ENCODE data around the gene ALDH1B1.

ALDH1B1 gene

DNA sequence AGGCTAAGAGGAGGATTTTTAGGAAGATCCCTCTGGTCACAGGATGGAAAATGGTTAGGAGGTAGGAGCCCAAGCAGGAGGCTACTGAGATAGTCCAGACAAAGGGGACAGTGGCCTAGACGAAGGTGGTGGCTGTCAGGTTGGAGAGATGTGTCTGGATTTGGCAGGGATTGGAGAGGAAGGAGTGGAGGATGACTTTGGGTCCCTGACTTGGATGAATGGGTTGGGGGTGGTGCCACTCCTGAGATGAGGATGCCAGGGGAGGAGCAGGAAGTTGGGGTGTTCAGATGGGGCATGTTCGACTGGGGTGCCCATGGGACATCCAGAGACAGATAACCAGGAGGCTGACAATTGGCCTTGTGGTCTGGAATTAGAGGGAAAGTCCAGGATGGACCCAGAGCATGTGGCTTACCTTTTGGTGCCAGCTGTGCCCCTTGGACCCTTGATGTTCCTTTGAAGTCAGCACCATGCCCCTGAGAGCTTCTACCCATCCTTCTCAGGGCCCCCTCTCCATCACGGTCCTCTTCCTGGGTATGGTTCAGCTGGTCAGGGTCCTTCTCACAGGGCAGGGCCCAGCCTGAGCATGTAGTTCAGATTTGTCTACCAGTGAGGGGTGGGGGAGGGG is 46.9 kb downstream of the ALDH1B1 start:
- Histone ChIP-seq H3K9me3 (ENCODE audit: control insufficient read depth in 1 of 2, low read length in 2 of 2) (no peaks in the 10 kb centered on the region), H3K4me3 (ENCODE audit: low read depth in 1 of 2, low read length in 2 of 2) (no peak overlapping the region), H3K4me1 (ENCODE audit: control insufficient read depth in 1 of 2, insufficient read depth in 2 of 2, low read length in 2 of 2) (peaks cover under 1 to 9% of the 10 kb centered on the region in 2 donors), H3K27ac (ENCODE audit: low read depth, low read length) (no peak overlapping the region), H3K9ac (ENCODE audit: low read depth in 1 of 2, low read length in 2 of 2) (no peak overlapping the region), H3K27me3 (ENCODE audit: control insufficient read depth in 1 of 2, insufficient read depth in 2 of 2, low read length in 2 of 2) (no peaks in the 10 kb centered on the region), H3K36me3 (ENCODE audit: control insufficient read depth in 1 of 2, insufficient read depth in 2 of 2, low read length in 2 of 2) (no peaks in the 10 kb centered on the region)

DNA sequence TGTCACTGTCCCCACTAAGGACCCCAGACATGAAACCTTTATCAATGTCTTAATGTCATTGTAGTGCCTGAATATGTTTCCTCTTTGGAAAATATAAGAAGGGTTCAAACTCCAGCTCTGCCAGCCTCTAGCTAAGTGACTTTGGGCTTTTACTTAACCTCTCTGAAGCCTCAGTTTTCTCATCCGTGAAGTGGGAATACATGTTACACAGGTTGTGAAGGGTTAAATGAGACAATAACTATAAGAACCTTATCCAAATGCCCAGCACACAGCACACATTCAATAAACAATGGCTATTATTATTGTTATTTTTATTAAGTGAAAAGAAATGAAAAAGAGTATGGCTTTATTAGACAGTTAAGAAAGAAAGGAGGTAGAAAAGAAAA is 47.4 kb downstream of the ALDH1B1 start:
- Histone ChIP-seq H3K4me3 (ENCODE audit: low read depth in 1 of 2, low read length in 2 of 2) (no peak overlapping the region), H3K27me3 (ENCODE audit: control insufficient read depth in 1 of 2, insufficient read depth in 2 of 2, low read length in 2 of 2) (no peaks in the 10 kb centered on the region), H3K4me1 (ENCODE audit: control insufficient read depth in 1 of 2, insufficient read depth in 2 of 2, low read length in 2 of 2) (peaks cover 0 to 9% of the 10 kb centered on the region in 2 donors), H3K27ac (ENCODE audit: low read depth, low read length) (no peak overlapping the region), H3K36me3 (ENCODE audit: control insufficient read depth in 1 of 2, insufficient read depth in 2 of 2, low read length in 2 of 2) (no peaks in the 10 kb centered on the region), H3K9me3 (ENCODE audit: control insufficient read depth in 1 of 2, low read length in 2 of 2) (no peaks in the 10 kb centered on the region), H3K9ac (ENCODE audit: low read depth in 1 of 2, low read length in 2 of 2) (no peak overlapping the region)

DNA sequence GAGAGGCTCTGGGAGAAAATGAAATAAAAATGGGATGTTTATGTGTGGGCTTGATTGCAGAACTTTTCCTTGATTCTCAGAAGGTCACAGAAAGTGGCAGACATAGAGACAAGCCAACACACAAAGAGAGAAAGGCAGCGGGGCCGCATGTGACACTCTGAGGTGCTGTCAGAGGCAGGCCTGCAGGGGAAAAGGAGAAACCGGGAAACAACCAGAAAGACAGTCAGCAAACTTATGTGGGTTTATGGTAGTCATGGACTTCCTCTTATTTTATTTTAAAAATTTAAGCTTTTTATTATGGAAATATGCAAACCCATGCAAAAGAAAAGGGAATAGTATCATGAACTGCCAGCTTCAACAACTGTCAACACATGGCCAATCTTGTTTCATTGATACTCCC is 48.0 kb downstream of the ALDH1B1 start:
- Histone ChIP-seq H3K27me3 (ENCODE audit: control insufficient read depth in 1 of 2, insufficient read depth in 2 of 2, low read length in 2 of 2) (no peaks in the 10 kb centered on the region), H3K4me3 (ENCODE audit: low read depth in 1 of 2, low read length in 2 of 2) (no peak overlapping the region), H3K9ac (ENCODE audit: low read depth in 1 of 2, low read length in 2 of 2) (no peak overlapping the region), H3K9me3 (ENCODE audit: control insufficient read depth in 1 of 2, low read length in 2 of 2) (no peaks in the 10 kb centered on the region), H3K27ac (ENCODE audit: low read depth, low read length) (no peak overlapping the region), H3K36me3 (ENCODE audit: control insufficient read depth in 1 of 2, insufficient read depth in 2 of 2, low read length in 2 of 2) (no peaks in the 10 kb centered on the region), H3K4me1 (ENCODE audit: control insufficient read depth in 1 of 2, insufficient read depth in 2 of 2, low read length in 2 of 2) (peaks cover 0 to 9% of the 10 kb centered on the region in 2 donors)

DNA sequence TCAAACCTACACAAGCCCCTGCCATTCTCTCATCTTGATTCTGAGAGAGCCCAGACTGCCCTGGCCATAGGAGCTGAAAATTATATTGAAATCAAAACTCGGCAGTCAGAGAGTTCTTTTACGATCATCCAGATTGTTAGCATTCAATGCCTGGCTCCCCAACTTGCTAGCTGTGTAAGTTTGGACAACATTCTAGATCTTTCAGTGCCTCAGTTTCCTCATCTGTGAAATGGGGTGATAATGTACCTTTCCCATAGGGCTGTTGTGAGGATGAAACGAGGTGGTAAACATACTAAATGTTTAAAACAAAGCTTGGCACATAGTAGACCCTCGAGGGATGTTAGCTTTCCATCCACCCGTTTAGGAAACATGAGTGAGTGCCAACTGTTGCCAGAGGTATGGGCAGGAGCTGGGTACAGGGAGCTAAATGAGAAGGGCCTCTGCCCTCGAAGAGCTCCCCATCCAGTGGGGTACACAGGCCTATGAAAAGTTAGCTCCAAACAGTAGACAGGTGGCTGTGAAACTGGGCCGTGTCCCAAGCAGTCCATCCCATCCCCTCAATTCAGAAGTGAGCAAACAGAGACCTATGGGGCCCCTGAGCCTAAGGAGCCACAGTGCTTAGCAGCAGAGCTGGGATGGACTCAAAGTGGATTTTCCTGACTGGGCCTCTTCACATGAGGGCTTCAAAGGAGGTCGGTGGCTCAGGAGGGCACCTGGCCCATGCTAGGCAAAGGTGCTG is 49.0 kb downstream of the ALDH1B1 start:
- Histone ChIP-seq H3K27me3 (ENCODE audit: control insufficient read depth in 1 of 2, insufficient read depth in 2 of 2, low read length in 2 of 2) (no peaks in the 10 kb centered on the region), H3K4me3 (ENCODE audit: low read depth in 1 of 2, low read length in 2 of 2) (no peak overlapping the region), H3K36me3 (ENCODE audit: control insufficient read depth in 1 of 2, insufficient read depth in 2 of 2, low read length in 2 of 2) (no peaks in the 10 kb centered on the region), H3K9me3 (ENCODE audit: control insufficient read depth in 1 of 2, low read length in 2 of 2) (no peaks in the 10 kb centered on the region), H3K27ac (ENCODE audit: low read depth, low read length) (no peak overlapping the region), H3K4me1 (ENCODE audit: control insufficient read depth in 1 of 2, insufficient read depth in 2 of 2, low read length in 2 of 2) (peaks cover 0 to 9% of the 10 kb centered on the region in 2 donors), H3K9ac (ENCODE audit: low read depth in 1 of 2, low read length in 2 of 2) (no peak overlapping the region)

DNA sequence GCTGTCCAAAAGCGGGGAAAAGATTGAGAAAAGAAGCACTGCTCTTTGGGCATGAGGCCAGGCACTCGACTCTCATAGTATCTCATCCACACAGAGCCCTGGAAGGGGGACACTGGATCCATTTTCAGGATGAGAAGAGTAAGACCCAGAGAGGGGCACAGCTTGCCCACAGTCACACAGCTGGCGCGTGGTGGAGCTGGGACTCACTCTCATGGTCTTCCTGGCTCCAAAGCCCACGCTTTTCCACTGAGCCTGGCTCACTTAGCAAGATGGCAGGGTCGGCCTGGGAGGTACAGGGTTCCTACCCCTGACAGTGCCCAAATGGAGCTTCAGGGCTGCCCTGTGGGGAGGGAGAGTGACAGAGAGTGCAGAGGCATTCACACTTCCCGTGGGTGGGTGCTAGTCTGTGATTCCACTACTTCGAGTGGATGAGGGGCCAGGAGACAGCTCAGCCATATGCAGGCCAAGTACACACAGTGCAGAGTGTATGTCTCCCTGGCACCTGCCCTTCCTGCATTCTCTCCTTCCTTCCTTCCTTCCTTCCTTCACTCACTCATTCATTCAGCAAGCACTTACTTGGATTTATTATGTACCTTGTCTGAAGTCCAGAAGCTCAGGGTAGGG is 50.1 kb downstream of the ALDH1B1 start:
- Histone ChIP-seq H3K4me3 (ENCODE audit: low read depth in 1 of 2, low read length in 2 of 2) (no peak overlapping the region), H3K4me1 (ENCODE audit: control insufficient read depth in 1 of 2, insufficient read depth in 2 of 2, low read length in 2 of 2) (peaks cover 0 to 2% of the 10 kb centered on the region in 2 donors), H3K27me3 (ENCODE audit: control insufficient read depth in 1 of 2, insufficient read depth in 2 of 2, low read length in 2 of 2) (no peaks in the 10 kb centered on the region), H3K36me3 (ENCODE audit: control insufficient read depth in 1 of 2, insufficient read depth in 2 of 2, low read length in 2 of 2) (no peaks in the 10 kb centered on the region), H3K9me3 (ENCODE audit: control insufficient read depth in 1 of 2, low read length in 2 of 2) (no peaks in the 10 kb centered on the region), H3K27ac (ENCODE audit: low read depth, low read length) (no peak overlapping the region), H3K9ac (ENCODE audit: low read depth in 1 of 2, low read length in 2 of 2) (no peak overlapping the region)

DNA sequence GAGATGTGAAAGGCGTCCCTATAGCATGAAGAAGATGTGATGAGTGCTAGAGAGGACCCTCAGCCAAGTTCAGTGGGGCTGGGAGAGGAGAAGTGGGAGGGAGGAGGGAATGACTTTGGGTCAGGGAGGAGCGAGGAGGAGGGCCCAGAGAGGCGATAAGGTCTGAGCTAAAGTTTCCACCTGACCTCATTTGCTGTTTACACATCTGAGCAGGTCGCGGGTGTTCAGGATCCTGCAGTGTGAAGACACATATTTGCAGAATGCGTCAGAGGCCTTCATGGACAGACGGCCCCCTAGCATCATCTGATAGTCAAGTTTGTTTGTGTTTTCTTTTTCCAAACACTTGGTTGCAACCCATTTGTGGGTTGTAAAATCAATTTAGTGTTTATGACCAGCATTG is 50.7 kb downstream of the ALDH1B1 start:
- Histone ChIP-seq H3K36me3 (ENCODE audit: control insufficient read depth in 1 of 2, insufficient read depth in 2 of 2, low read length in 2 of 2) (no peaks in the 10 kb centered on the region), H3K9ac (ENCODE audit: low read depth in 1 of 2, low read length in 2 of 2) (no peak overlapping the region), H3K9me3 (ENCODE audit: control insufficient read depth in 1 of 2, low read length in 2 of 2) (no peaks in the 10 kb centered on the region), H3K27me3 (ENCODE audit: control insufficient read depth in 1 of 2, insufficient read depth in 2 of 2, low read length in 2 of 2) (no peaks in the 10 kb centered on the region), H3K27ac (ENCODE audit: low read depth, low read length) (no peak overlapping the region), H3K4me1 (ENCODE audit: control insufficient read depth in 1 of 2, insufficient read depth in 2 of 2, low read length in 2 of 2) (no peaks in the 10 kb centered on the region), H3K4me3 (ENCODE audit: low read depth in 1 of 2, low read length in 2 of 2) (no peak overlapping the region)

DNA sequence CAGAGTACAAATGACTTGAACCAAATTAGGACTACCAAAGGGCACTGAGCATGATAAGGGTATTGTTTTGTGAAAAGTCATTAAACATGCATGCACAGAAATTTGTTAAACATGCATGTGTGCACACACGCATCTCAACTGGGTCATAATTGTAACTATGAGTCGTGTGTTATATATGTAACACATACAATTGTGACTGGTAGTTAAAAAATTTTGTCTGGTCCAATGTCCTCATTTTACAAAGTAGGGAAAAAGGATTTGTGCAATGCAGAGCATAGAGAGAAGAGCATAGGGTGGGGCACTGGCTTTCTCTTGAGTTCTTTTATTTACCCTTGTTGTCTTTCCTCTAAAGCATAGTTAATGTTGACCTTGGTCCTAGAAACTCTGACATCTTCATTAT is 51.1 kb downstream of the ALDH1B1 start:
- H3K36me3 ChIP-seq (ENCODE audit: control insufficient read depth in 1 of 2, insufficient read depth in 2 of 2, low read length in 2 of 2) = no peaks in the 10 kb centered on the region
- no peak overlapping the region for H3K9ac ChIP-seq (ENCODE audit: low read depth in 1 of 2, low read length in 2 of 2)
- H3K4me1 ChIP-seq (ENCODE audit: control insufficient read depth in 1 of 2, insufficient read depth in 2 of 2, low read length in 2 of 2) = no peaks in the 10 kb centered on the region
- no peak overlapping the region for H3K27ac ChIP-seq (ENCODE audit: low read depth, low read length)
- H3K4me3 ChIP-seq (ENCODE audit: low read depth in 1 of 2, low read length in 2 of 2) = no peak overlapping the region
- no peaks in the 10 kb centered on the region for H3K27me3 ChIP-seq (ENCODE audit: control insufficient read depth in 1 of 2, insufficient read depth in 2 of 2, low read length in 2 of 2)
- H3K9me3 ChIP-seq (ENCODE audit: control insufficient read depth in 1 of 2, low read length in 2 of 2) = no peaks in the 10 kb centered on the region

DNA sequence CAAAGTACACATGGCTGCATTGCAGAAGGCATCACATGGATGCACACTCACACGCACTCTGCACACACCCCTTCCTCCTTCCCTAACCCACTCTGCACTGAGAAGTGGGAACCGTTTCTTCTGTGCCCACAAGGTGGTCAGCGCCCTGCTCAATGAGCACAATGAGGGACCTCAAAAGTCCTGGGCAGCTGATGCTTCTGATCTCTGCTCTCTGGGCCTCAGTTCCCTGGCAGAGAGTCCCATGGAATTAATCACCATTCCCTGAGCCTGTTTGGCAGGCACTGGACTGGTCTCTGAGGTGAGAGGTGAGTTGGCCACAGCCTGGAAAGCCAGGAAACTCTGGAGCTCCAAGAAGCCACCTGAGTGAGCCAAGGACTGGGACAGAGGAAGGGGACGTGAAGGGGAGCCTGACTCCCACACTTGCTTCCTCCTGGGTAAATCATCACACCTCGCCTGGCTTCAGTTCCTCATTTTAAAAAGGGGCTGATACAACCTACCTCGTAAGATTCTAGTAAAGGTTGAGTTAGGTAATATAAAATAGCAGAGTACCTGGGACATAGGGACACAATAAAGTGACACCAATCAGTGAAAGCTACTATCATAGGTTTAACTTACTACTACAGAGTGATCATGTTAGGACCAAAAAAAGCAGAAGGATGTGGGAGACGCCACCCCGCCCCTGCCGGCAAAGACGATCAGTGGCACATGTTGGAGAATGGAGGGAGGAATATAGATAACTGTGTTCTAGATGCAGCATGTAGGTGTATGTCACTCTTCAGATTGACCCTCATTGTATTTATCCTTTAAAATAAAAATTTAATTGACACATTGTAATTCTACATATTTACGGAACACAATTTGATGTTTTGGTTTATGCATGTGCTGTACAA is 52.9 kb downstream of the ALDH1B1 start:
- H3K27me3 ChIP-seq (ENCODE audit: control insufficient read depth in 1 of 2, insufficient read depth in 2 of 2, low read length in 2 of 2) = no peaks in the 10 kb centered on the region
- no peak overlapping the region for H3K4me3 ChIP-seq (ENCODE audit: low read depth in 1 of 2, low read length in 2 of 2)
- H3K4me1 ChIP-seq (ENCODE audit: control insufficient read depth in 1 of 2, insufficient read depth in 2 of 2, low read length in 2 of 2) = no peaks in the 10 kb centered on the region
- H3K9ac ChIP-seq (ENCODE audit: low read depth in 1 of 2, low read length in 2 of 2) = no peak overlapping the region
- no peaks in the 10 kb centered on the region for H3K36me3 ChIP-seq (ENCODE audit: control insufficient read depth in 1 of 2, insufficient read depth in 2 of 2, low read length in 2 of 2)
- H3K27ac ChIP-seq (ENCODE audit: low read depth, low read length) = no peak overlapping the region
- no peaks in the 10 kb centered on the region for H3K9me3 ChIP-seq (ENCODE audit: control insufficient read depth in 1 of 2, low read length in 2 of 2)

DNA sequence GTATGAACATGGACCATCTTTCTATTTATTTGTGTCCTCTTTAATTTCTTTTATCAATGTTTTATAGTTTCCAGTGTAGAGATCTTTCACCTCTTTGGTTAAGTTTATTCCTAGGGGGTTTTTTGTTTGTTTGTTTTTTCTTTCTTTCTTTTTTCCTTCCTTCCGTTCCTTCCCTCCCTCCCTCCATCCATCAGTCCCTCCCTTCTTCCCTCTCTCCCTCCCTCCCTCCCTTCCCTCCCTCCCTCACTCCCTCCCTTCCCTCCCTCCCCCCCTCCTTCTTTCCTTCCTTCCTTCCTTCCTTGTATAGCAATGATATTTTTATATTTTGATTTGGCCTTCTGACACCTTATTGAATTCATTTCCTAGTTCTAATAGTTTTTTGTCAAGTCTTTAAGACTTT is 55.2 kb downstream of the ALDH1B1 start:
- Histone ChIP-seq H3K27ac (ENCODE audit: low read depth, low read length) (no peak overlapping the region), H3K9me3 (ENCODE audit: control insufficient read depth in 1 of 2, low read length in 2 of 2) (peaks cover 0 to 6% of the 10 kb centered on the region in 2 donors), H3K4me3 (ENCODE audit: low read depth in 1 of 2, low read length in 2 of 2) (no peak overlapping the region), H3K36me3 (ENCODE audit: control insufficient read depth in 1 of 2, insufficient read depth in 2 of 2, low read length in 2 of 2) (no peaks in the 10 kb centered on the region), H3K4me1 (ENCODE audit: control insufficient read depth in 1 of 2, insufficient read depth in 2 of 2, low read length in 2 of 2) (no peaks in the 10 kb centered on the region), H3K9ac (ENCODE audit: low read depth in 1 of 2, low read length in 2 of 2) (no peak overlapping the region), H3K27me3 (ENCODE audit: control insufficient read depth in 1 of 2, insufficient read depth in 2 of 2, low read length in 2 of 2) (no peaks in the 10 kb centered on the region)

All from duodenal mucosa (tissue), 2 donors.